GM21367 (cell line): ENCODE data around the gene PDK3.

Experiments used
- ATAC-seq: cut with Tn5 transposase; IDR thresholded peaks from one replicate; pipeline ENCODE4 v1.9.1; 2021; ENCODE audit not compliant: unreplicated experiment

The PDK3 gene

GRCh38 chrX:24464836-24465531 is at the start of gene PDK3:
Gene PDK3 (plus strand): TSS chrX:24465286. CDS start chrX:24465456, 170 bp downstream.
- peak; percentile 97 for ATAC-seq

DNA sequence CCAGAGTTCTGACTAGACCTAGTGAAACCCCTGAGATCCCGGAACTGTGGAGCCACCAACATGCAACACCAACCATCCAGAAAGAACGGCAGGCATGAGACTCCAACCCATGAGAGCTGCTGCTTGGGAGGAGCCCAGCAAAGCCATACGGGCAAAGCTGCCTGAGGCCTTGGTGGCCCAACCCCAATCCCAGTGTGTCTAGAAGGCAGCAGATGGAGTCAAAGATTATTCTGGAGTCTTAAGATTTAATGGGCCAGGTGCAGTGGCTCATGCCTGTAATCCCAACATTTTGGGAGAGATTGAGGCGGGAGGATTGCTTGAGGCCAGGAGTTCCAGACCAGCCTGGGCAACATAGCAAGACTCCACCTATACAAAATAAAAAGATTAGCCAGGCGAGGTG is 49.2 kb upstream of the PDK3 start:
- ATAC-seq: no peak

DNA sequence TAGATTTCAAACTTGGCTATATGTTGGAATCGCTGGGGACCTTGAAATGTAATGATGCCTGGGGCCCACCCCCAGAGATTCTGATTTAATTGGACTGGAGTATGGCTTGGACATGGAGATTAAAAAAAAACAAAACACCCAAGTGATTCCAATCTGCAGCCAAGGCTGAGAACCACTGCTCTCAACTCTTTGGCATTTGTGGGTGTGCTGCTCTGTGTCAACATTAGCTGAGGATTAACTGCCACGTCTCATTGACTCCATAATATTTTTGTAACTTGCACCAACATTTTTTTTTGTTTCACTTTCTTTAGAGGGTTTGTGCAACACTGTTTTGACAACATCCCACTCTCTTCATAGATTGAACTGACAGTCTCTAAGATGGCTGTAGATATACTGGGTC is 41.1 kb upstream of the PDK3 start:
- no peak for ATAC-seq

- ATAC-seq: no peak
Measured at GRCh38 chrX:24424948-24425347, 40.1 kb upstream of the PDK3 start.

DNA sequence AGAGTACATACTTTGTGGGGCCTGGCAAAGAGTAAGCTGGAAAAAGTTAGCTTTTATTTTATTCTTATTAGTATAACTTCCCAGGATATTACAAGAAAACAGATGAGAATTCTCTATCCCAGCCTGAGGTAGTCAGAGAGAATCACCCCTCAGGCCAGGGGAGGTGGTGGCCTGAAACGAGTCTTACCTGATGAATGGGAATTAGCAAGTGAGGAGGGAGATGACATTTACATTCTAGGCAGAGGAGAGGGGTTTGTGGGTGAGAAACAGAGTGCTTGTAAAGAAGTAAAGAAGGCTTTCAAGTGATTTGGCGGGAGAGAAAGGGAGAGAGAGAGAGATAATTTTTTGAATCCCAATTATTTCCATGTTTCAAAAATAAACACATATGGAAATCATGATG is 39.3 kb upstream of the PDK3 start:
- no peak for ATAC-seq

DNA sequence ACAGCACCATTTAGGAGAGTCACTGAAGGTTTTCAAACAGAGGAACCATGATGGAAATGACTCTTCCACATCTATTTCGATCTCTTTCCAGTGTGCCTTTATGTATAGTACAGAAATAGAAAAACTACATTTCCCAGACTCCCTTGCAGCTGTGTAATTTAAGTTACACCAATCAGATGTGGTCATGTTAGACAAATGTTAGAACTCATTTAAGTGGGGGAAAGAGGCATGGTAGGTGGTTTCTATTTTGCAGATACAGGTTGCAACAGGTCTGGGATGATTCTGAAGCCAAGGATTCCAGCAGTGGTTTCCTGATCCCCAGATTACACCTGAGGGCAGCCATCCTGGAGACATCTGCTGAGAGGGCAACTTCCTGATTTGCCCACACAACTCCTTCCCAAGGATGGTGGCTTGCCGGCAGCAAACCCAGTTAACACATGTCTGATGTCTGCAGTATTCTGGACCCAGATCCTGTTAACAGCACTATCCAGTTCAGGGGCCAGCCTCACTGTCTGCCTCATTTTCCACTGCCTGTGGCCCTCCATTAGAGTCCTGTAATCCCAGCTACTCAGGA is 38.7 kb upstream of the PDK3 start:
- no peak for ATAC-seq

- ATAC-seq: no peak
Measured at GRCh38 chrX:24426921-24427746, 38.0 kb upstream of the PDK3 start.

DNA sequence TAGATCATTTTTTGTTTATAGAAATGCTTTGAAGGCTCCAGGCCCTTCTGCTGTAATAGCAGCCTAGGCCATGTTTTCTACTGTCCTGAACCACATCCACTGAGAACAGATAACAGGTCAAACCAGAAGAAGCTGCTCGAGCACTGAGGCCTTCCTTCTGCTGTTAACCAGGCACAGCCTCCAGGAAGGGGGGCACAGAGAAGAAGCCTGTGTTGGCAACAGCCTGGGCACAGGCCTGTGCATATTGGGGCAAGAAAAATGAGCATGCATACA is 37.4 kb upstream of the PDK3 start:
- no peak for ATAC-seq

- ATAC-seq: no peak
Measured at GRCh38 chrX:24428516-24428915, 36.6 kb upstream of the PDK3 start.

DNA sequence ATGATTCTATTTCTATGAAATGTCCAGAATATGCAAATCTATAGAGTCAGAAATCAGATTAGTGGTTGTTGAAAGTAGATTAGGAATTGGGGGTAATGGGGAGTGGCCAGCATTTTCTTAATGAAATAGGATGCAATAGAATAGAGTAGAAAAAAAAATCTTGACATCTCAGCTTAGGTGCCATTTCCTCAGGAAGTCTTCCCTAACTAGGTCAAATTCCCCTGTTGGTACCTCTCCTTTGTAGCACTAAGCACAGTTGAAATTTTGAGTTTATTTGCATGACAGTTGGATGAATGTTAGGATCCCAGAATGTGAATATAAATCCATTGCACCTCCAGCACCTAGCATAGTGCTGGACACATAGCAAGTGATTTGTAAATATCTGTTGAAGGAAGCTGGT is 30.0 kb upstream of the PDK3 start:
- ATAC-seq: no peak

GRCh38 chrX:24443918-24444317 is 21.2 kb upstream of the PDK3 start:
- ATAC-seq: no peak

GRCh38 chrX:24444645-24445044 is 20.4 kb upstream of the PDK3 start:
- ATAC-seq: no peak

DNA sequence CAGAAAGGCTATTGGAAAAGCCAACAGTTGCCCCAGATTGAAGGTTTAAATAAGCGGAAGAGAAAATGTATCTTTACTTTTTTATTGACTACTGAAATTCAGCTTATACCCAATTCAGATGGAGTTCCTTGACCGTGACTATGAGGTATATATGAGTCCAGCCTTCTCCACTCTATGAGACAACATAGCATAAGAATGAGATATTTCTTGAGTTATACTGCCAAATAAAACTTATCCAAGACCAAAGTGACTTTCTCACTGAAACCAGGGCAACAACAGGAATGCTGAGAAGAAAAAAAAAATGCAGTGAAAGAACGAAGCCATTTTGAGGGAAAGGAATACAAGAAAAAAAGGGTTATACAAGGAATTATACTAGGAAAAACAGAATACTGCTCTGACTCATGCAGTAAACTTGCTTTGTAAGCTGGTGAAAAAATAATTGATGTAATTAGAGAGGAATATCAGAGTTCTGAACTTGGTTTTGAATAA is 16.3 kb upstream of the PDK3 start:
- no peak for ATAC-seq

- no peak for ATAC-seq
Measured at GRCh38 chrX:24463077-24463476, 2.0 kb upstream of the PDK3 start.

- no peak for ATAC-seq
Measured at GRCh38 chrX:24464498-24464835, 619 bp upstream of the PDK3 start.

DNA sequence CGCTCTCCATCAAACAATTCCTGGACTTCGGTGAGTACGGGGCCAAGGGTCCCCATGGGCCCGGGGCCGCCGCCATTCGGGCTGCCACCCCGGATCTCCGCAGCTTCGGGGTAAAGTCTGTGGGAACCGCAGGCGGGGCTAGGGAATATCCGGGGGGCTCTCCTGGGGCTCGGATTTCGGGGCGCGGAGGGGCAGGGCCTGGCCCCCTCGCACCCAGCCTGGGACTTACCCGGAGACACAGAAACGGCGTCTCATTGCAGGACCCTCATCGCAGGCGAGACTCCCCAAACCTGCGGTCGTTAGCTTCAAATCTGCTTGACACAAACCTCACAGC is 413 bp downstream of the PDK3 start:
- ATAC-seq: no peak

- ATAC-seq: no peak
Measured at GRCh38 chrX:24466025-24466424, 939 bp downstream of the PDK3 start.

- no peak for ATAC-seq
Measured at GRCh38 chrX:24468245-24468644, 3.2 kb downstream of the PDK3 start.

- ATAC-seq: no peak
Measured at GRCh38 chrX:24471808-24472207, 6.7 kb downstream of the PDK3 start.

GRCh38 chrX:24475480-24475879 is 10.4 kb downstream of the PDK3 start:
- ATAC-seq: no peak

GRCh38 chrX:24478509-24478908 is 13.4 kb downstream of the PDK3 start:
- ATAC-seq: no peak

DNA sequence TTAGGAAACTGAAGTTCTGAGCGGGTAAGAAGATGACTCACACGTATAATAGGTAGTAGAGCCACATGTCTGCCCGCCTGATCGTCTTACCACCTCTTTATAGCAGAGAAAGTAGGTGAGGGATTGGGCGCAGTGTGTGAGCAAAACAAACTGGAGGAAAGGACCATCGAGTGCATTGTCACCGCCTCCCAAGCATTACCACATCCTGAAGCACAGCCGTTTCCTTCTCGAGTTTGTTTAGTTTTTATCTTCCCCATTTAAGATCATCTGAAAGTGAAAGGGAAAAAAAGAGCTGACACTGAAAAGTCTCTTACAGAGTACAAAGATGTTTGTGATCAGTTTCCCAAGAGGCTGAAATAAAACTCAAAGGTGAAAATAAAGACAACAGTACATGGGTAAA is 14.8 kb downstream of the PDK3 start:
- ATAC-seq: peak; percentile 90
